HG02571 (cell line): ENCODE measurements around the gene HESX1.

ENCODE experiments used
- ATAC-seq: cut with Tn5 transposase; IDR thresholded peaks from one replicate; pipeline ENCODE4 v1.9.1; 2021; ENCODE audit warnings: mild to moderate bottlenecking, moderate library complexity; ENCODE audit not compliant: unreplicated experiment

The HESX1 gene

DNA sequence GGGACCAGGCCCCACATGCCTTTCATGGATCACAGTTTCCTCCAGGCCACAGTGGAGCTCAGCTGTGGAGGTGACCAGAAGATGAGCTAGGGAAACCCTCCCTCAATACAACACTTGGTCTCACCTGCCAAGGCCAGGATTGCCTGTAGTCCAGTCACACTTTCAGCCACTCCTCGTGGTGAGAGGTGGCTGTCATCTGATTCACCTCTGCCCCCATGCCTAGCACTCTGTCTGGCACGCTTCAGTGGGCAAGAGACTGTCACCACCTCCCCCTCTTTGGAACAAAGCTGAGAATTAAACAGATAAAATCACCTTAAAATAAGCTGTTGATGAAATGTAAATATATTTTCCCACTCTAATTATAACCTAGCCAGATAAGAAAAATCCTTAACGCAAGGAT, 30.7 kb downstream of the HESX1 start:
- ATAC-seq, result no peak

DNA sequence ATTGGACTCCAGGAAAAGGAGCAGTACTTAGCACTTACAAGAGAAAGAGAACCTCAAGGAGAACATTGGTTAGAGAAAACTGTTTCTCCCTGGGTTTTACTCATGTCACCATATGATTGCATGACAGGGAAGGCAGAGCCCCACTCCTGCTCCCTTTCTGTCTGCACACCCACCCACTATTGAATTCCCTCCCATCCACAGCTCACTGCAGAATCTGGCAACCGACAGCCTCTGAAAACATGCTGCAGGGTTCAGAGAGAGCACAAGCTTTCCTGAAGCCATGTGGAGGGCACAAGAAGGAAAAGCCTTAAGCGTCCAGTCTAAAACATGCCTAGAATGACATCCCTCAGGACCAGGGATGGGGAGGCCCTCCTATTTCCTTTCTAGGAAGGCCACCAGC, 31.6 kb downstream of the HESX1 start:
- no peak for ATAC-seq

- ATAC-seq, result no peak
These were observed 33.1 kb downstream of the HESX1 start for GRCh38 chr3:57166660-57167059.

- no peak for ATAC-seq
These were observed 34.1 kb downstream of the HESX1 start for GRCh38 chr3:57165641-57166040.

DNA sequence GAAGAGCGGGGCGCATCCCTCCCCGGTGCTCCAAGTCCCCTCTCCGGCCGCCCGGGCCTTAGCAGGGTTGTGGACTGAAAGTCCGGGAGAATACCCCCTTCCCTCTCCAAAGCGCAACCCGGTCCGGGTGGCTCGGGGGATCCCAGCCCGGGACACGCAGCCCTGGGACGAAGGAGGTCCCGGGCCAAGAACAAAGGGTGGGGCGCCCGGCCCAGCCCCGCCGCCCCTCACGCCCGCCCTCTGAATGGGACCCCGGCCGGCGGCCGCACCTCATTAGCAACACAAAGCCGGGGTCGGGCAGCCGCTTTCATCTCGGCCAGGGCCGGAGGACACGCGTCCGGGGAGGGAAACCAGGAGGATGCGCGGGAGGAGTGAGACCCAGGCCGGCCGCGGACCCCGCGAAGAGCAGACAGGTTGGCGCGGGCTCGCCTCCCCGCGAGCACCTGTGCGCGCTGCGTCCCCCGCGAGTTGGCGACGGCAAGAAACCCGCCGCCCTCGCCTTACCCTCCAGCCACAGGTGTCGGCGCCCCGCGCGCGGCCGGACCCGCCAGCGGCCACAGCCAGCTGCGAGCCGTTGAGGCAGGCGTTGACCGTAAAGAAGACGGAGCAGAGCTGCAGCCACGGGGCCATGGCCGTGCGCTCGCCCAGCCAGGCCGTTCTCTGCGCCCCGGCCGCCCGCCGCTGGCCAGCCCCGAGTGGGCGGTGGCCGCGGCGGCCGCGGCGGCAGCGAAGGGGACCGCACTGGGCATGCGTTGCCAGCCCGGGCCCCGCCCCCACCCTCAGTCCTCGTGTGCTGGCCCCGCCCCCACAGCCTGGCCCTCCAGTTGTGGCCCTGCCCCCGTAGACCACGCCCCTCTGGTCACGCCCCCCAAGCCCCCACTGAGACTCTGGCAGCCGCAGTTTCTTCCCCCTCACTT, 34.9 kb downstream of the HESX1 start, which contains the start of gene IL17RD:
TSS of gene IL17RD (minus strand) at position 697 of the 917 bp plus-strand sequence. CDS start at position 630, 67 bp downstream.
- ATAC-seq, result peak; percentile 46

GRCh38 chr3:57164217-57164656, 35.5 kb downstream of the HESX1 start:
- no peak for ATAC-seq

- no peak for ATAC-seq
These were observed 36.0 kb downstream of the HESX1 start for GRCh38 chr3:57163751-57164150.

DNA sequence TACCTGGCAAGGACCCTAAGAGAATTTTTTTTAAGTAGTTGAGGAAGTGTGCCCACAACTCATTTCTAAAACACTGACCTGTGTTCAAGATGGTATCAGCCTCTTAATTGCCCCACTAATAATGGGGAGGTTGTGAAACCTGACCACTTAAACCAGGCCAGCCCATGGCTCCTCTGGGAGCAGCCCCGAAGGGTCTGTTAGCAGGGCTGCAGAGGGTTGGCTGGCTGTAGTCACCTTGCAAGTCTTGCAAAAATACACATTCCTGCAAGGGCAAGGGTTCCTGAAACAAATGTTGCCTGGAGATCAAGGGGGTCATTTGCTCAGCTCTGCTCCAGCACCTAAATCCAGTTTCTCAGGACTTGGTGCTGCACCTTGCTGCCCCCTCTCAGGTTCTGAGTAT, 37.9 kb downstream of the HESX1 start:
- no peak for ATAC-seq

DNA sequence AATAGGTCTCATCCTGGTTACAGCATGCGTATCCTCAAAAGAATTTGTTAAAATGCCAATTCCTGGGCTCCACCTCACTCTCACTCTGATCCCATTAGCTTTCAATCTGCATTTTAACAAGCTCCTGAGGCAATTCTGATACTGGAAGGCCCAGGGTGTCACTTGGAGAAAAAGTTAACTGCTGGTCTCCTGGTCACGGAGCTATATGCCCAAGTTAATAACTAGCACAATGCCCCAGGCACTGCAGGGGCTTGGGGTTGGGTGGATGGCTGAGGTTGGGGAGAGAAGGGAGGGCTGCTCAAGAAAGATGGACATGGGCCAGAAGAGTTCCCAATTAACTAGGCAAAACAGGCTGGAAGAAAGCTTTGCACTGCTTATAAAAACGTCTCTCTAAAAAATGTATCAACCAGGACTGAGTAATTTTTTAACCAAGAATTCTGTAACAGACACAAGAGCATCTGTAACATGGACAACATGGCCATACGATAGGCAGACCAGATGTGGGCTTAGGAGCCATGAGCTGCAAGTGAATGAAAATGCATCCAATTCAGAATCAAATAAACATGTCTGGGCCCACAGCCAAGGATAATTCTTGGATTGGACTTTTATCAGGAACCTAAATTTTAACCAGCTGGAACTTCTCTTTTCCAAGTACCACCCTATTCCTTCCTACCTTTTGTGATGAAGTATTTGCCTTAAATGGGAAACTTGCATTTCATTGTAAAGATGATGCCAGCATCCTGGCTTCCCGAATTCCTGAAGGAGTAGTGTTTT, 38.8 kb downstream of the HESX1 start:
- ATAC-seq, result no peak

DNA sequence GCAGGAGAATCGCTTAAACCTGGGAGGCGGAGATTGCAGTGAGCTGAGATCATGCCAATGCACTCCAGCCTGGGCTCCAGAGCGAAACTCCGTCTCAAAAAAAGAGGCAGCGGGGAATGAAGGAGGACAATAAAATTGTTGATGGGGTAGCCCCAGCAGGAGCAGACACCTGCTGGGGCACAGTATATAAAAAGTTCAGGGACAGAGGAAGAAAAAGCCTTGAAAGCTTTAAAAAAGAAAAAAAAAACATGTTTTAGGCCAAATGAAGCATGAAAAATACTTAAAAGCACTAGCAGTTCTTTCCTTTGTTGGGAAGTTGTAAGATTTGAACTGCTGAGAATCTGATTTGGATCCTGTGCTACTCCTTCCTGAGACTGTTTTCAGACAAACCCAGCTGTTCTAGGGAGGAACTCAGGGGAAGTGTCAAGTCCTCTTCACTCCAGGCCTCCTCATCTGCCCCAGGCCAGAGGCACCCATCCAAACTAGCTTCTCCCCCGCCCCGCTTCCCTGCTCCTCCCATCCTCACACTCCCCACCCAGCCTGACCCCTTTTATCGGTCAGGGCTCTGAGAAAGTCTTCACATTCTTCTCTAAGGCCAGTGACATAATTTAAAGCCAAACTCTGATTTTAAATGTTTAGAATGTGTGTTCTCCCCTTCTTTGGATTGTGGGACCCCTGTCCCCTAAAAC, 39.6 kb downstream of the HESX1 start:
- ATAC-seq, result no peak

DNA sequence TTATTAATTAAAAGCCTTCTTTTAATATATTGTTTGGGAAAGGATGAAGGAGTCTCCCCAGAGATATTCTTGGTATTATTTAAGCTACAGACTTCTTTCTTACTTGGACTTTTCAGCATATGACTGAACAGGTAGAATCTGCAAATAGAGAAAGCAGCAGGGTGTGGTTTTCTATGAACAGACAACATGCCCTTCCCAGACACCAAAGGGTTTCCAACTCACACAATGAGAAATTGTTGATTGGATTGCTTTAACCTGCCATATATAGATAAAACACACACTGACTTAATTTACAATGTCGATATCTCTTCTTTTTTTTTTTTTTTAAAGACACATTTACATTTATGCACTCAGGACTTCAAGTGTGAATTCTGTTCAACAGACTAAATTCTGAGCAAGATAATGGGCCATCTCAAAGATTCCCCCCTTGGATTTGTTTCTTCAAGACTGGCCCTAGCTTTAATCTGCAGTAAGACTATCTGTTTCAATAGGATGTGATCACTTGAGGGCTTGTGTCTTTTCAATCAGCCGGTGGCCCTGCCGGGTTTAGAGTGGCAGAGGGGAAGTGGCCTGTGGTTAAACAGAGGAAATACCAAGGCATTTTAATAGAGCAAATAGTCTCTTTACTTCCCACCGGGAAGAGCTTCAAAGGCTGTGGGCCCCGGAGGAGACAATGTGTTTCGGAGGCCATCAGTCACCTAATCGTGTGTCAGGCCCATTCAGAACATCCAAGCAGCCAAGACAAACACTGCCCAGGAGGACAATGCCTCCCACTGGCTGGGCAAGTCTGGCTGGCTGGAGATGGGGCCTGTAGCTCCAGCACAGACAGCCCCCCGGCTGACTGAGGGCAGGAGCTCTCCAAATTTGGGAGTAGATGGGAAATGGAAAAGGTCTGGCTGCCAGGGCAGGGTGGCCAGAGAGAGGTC, 40.7 kb downstream of the HESX1 start:
- ATAC-seq, result no peak

- no peak for ATAC-seq
These were observed 41.5 kb downstream of the HESX1 start for GRCh38 chr3:57158325-57158724.

- ATAC-seq, result no peak
These were observed 42.2 kb downstream of the HESX1 start for GRCh38 chr3:57157545-57157944.

GRCh38 chr3:57155310-57155643, 44.5 kb downstream of the HESX1 start:
- ATAC-seq, result no peak

- ATAC-seq, result no peak
These were observed 45.1 kb downstream of the HESX1 start for GRCh38 chr3:57154470-57155309.

- ATAC-seq, result no peak
These were observed 47.3 kb downstream of the HESX1 start for GRCh38 chr3:57152151-57153143.

- no peak for ATAC-seq
These were observed 48.0 kb downstream of the HESX1 start for GRCh38 chr3:57151749-57152148.

DNA sequence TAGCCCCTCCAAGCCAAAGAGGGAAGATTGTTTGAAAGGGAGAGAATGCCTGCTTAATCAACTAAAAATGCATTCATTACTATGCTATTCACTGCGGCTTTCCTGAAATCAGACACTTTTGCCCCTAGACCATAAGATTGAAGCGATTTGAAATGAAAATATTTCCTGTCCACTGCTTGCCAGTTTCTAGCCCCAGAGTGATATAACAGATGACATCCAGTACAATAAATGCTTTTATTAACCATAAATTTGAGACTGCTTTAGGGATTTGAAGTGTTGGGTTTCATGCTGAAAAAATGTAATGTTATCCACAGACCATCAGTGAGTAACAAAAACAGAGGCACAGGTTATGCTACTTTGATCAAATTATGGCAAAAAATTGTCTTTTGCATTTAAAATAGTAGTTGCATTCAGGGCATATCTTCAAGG, 48.7 kb downstream of the HESX1 start:
- no peak for ATAC-seq
